HG03025 (cell line): ENCODE results near the gene PRKAG2.

ENCODE experiments used
- ATAC-seq: cut with Tn5 transposase; IDR thresholded peaks from one replicate; pipeline ENCODE4 v1.9.1; 2021; ENCODE audit warnings: mild to moderate bottlenecking, moderate library complexity; ENCODE audit not compliant: unreplicated experiment, low FRiP score

PRKAG2 gene

GRCh38 chr7:151867912-151868311 lies 9.0 kb downstream of the PRKAG2 start:
- no peak for ATAC-seq

- ATAC-seq = no peak
Observed at GRCh38 chr7:151866761-151867655, 9.9 kb downstream of the PRKAG2 start.

- no peak for ATAC-seq
Observed at GRCh38 chr7:151866028-151866427, 10.9 kb downstream of the PRKAG2 start.

GRCh38 chr7:151865070-151865670 lies 11.7 kb downstream of the PRKAG2 start:
- ATAC-seq = no peak

- ATAC-seq = no peak
Observed at GRCh38 chr7:151864561-151864960, 12.4 kb downstream of the PRKAG2 start.

- ATAC-seq = no peak
Observed at GRCh38 chr7:151864081-151864480, 12.8 kb downstream of the PRKAG2 start.

- ATAC-seq = no peak
Observed at GRCh38 chr7:151863386-151864079, 13.4 kb downstream of the PRKAG2 start.

- ATAC-seq = no peak
Observed at GRCh38 chr7:151862606-151863381, 14.1 kb downstream of the PRKAG2 start.

GRCh38 chr7:151861881-151862280 lies 15.0 kb downstream of the PRKAG2 start:
- ATAC-seq = no peak

GRCh38 chr7:151860771-151861170 lies 16.1 kb downstream of the PRKAG2 start:
- no peak for ATAC-seq

- no peak for ATAC-seq
Observed at GRCh38 chr7:151859948-151860685, 16.8 kb downstream of the PRKAG2 start.

- ATAC-seq = no peak
Observed at GRCh38 chr7:151859111-151859947, 17.6 kb downstream of the PRKAG2 start.

GRCh38 chr7:151858456-151858855 lies 18.5 kb downstream of the PRKAG2 start:
- no peak for ATAC-seq

- no peak for ATAC-seq
Observed at GRCh38 chr7:151857866-151858450, 19.0 kb downstream of the PRKAG2 start.

- no peak for ATAC-seq
Observed at GRCh38 chr7:151857412-151857811, 19.5 kb downstream of the PRKAG2 start.

- ATAC-seq = no peak
Observed at GRCh38 chr7:151856516-151856915, 20.4 kb downstream of the PRKAG2 start.

GRCh38 chr7:151856098-151856497 lies 20.8 kb downstream of the PRKAG2 start:
- ATAC-seq = no peak

- no peak for ATAC-seq
Observed at GRCh38 chr7:151854720-151855071, 22.2 kb downstream of the PRKAG2 start.
